ENCODE measurements around the gene GDF7. TPM values are rescaled to one million over a fixed set of nuclear protein-coding genes. Genes with fewer than 3 reads are reported as not detected.

The GDF7 gene
- total RNA-seq, 1 donor from 2014 or later = 11.6 TPM

DNA sequence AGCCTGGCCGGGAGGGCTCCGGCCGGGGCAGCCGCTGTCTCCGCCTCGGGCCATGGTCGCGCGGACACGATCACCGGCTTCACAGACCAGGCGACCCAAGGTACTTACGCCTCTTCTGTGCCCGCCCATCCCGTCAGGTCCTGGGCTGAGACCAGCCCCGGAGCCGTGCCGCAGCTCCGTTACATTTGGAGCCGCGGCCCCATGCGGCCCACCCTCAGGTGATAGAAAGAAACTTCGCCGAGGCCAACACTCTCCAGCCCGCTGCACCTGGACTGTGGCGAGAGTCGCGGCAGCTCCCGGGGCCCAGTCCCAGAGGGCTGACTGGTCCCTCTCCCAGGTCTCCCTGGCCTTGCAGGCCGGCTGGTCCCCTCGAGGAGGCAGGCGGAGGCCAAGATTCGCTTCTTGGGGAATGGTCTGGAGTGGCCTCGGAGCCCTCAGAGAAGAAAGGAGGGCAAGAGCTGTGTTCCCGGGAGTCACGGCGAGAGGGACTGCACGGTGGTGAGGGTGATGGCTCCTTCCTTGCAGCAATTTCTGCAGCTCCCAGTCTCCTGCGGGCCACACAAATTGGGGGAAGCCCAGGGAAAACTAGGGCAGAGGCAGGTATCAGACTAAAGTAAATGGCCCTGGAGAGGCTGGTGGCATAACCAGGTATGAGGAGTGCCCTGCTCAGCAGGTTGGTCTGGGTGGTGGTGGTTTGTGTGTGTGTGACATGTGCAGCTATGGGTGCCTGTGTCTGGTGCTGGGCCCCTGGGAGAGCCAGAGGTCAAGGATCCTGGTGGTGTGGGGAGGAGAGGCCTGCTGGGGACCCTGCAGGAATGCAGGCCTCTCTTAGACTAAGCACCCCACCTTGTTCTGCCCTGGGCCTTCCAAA lies 822 bp downstream of the GDF7 start:
- TF ChIP-seq, protein P1, sequence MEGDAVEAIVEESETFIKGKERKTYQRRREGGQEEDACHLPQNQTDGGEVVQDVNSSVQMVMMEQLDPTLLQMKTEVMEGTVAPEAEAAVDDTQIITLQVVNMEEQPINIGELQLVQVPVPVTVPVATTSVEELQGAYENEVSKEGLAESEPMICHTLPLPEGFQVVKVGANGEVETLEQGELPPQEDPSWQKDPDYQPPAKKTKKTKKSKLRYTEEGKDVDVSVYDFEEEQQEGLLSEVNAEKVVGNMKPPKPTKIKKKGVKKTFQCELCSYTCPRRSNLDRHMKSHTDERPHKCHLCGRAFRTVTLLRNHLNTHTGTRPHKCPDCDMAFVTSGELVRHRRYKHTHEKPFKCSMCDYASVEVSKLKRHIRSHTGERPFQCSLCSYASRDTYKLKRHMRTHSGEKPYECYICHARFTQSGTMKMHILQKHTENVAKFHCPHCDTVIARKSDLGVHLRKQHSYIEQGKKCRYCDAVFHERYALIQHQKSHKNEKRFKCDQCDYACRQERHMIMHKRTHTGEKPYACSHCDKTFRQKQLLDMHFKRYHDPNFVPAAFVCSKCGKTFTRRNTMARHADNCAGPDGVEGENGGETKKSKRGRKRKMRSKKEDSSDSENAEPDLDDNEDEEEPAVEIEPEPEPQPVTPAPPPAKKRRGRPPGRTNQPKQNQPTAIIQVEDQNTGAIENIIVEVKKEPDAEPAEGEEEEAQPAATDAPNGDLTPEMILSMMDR (IDR thresholded peaks at IDR 0.05) = no peak
- Histone ChIP-seq H3K27ac (peak overlapping the region; percentile 95 to 96), H3K9me3 (no peaks in the 10 kb centered on the region), H3K27me3 (no peaks in the 10 kb centered on the region), H3K4me1 (peaks cover 3 to 25% of the 10 kb centered on the region in 2 donors), H3K4me3 (peak overlapping the region; percentile 49 to 72), H3K36me3 (peaks cover 13% of the 10 kb centered on the region in 2 donors)
- intact Hi-C loops (cut with DNase I) = loop anchor here (1.0 to 5.0 kb wide), 3 partner anchors 8 to 155 kb away; partner anchors contain the start of gene LDAH
- peak in 1 of 2 donors; percentile 61 for DNase-seq (ENCODE audit: low spot score in 2 of 2)

DNA sequence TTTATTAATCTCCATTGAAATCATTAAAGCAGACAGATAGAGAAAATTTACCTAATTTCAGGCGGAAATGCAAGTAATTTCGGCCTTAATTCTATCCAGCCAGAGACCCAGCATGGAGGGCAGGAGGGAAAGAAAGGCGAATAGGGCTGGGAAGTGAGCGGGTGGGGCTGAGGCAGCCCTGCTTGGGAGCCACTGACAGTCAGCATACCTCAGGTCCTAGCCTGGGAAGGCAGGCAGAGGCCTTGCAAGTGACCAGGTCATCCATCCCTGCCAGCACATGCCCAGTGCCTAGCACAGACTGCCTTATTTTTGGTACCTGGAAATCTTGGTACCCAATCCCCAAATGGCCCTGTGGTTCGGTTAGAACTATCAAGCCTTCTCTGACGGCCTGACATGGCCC lies 1.5 kb downstream of the GDF7 start:
- Histone ChIP-seq H3K4me1 (peaks cover 3 to 30% of the 10 kb centered on the region in 2 donors), H3K27me3 (no peaks in the 10 kb centered on the region), H3K4me3 (peak overlapping the region; percentile 49 to 72), H3K9me3 (no peaks in the 10 kb centered on the region), H3K36me3 (peaks cover 13% of the 10 kb centered on the region in 2 donors), H3K27ac (peak overlapping the region; percentile 95 to 96)
- TF ChIP-seq, protein P1 (IDR thresholded peaks at IDR 0.05) = no peak
- DNase-seq (ENCODE audit: low spot score in 2 of 2) = peak in 1 of 2 donors; percentile 62
- intact Hi-C loops (cut with DNase I) = loop anchor here (5.0 kb wide), 1 partner anchor 54 kb away; no protein-coding TSS in a partner anchor

GRCh38 chr2:20668871-20669475 lies 2.0 kb downstream of the GDF7 start:
- Histone ChIP-seq H3K9me3 (no peaks in the 10 kb centered on the region), H3K27ac (peak overlapping the region; percentile 95 to 96), H3K27me3 (no peaks in the 10 kb centered on the region), H3K36me3 (peaks cover 13% of the 10 kb centered on the region in 2 donors), H3K4me3 (peak overlapping the region; percentile 17 to 72), H3K4me1 (peaks cover 6 to 32% of the 10 kb centered on the region in 2 donors)
- TF ChIP-seq, protein P1 (IDR thresholded peaks at IDR 0.05) = no peak
- intact Hi-C loops (cut with DNase I) = loop anchor here (5.0 kb wide), 1 partner anchor 53 kb away; no protein-coding TSS in a partner anchor
- DNase-seq (ENCODE audit: low spot score in 2 of 2) = peak in 1 of 2 donors; percentile 33

- peak overlapping the region in 1 of 2 donors; percentile 72 for H3K4me3 ChIP-seq
- intact Hi-C loops (cut with DNase I) = loop anchor here (5.0 kb wide), 1 partner anchor 53 kb away; no protein-coding TSS in a partner anchor
Measured at GRCh38 chr2:20669562-20670314, 2.8 kb downstream of the GDF7 start.

More at GRCh38 chr2:20669562-20670314, 2.8 kb downstream of the GDF7 start:
- no peaks in the 10 kb centered on the region for H3K9me3 ChIP-seq
- H3K27me3 ChIP-seq = no peaks in the 10 kb centered on the region
- TF ChIP-seq, protein P1 (IDR thresholded peaks at IDR 0.05) = no peak
- H3K4me1 ChIP-seq = peaks cover 11 to 37% of the 10 kb centered on the region in 2 donors
- peaks cover 13% of the 10 kb centered on the region in 2 donors for H3K36me3 ChIP-seq
- H3K27ac ChIP-seq = peak overlapping the region in 1 of 2 donors; percentile 95
- peak in 1 of 2 donors; percentile 61 for DNase-seq (ENCODE audit: low spot score in 2 of 2)
